ENCODE measurements around the gene RAD51AP1.
A peak's percentile ranks its signal among the peaks of the same experiment; 100 is the strongest.

Gene RAD51AP1

GRCh38 chr12:4530982-4531586, 7.6 kb upstream of the RAD51AP1 start:
- TF ChIP-seq CTCF (conservative IDR thresholded peaks at IDR 0.05; ENCODE audit: low read depth, low read length), result no peak
- no peak overlapping the region for H3K4me3 ChIP-seq (ENCODE audit: low read depth, low read length)
- DNase-seq (ENCODE audit: low read depth), result no peak

DNA sequence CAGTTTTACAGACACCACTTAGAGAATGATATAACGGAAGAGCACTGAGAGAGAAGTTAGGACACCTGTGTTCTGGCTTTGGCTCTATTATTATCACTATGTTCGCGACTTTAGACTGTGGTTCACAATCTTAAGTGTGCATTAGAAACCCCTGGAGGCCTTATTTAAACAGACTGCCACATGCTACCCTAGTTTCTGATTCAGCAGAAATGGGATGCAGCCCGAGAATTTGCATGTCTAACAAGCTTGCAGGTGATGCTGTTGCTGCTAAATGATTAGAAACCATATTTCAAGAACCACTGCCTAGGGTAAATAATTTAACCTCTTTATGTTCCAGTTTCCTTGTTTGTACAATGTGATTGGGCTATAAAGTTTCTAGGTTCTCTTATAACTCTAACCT, 3.6 kb upstream of the RAD51AP1 start:
- no peak for TF ChIP-seq CTCF (conservative IDR thresholded peaks at IDR 0.05; ENCODE audit: low read depth, low read length)

DNA sequence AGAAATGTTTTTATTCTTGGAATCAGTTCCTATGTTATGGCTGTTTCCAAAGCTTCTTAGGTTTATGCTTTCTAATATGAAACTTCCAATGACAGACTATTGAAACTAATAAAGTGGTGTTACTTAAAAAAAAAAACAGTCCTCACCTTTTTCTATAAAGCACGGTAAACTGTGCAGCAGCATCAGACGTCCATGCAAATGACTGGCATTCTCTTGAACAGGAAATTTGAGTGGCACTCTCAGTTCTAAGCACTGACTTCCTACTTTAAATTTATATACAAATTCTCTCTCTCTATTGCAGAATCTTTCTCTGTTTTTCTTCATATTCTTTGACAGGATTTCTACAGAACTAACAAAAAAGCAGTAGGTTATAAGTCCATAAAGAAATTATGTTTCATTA, 2.8 kb upstream of the RAD51AP1 start:
- no peak for DNase-seq (ENCODE audit: low read depth)
- TF ChIP-seq CTCF (conservative IDR thresholded peaks at IDR 0.05; ENCODE audit: low read depth, low read length), result no peak
- H3K4me3 ChIP-seq (ENCODE audit: low read depth, low read length), result no peak overlapping the region

More for the DNA sequence above, 3.6 kb upstream of the RAD51AP1 start:
- no peak for DNase-seq (ENCODE audit: low read depth)
- H3K4me3 ChIP-seq (ENCODE audit: low read depth, low read length), result no peak overlapping the region

- no peak for DNase-seq (ENCODE audit: low read depth)
- peak overlapping the region; percentile 70 for H3K4me3 ChIP-seq (ENCODE audit: low read depth, low read length)
- no peak for TF ChIP-seq CTCF (conservative IDR thresholded peaks at IDR 0.05; ENCODE audit: low read depth, low read length)
Measured at GRCh38 chr12:4539167-4539870, 629 bp downstream of the RAD51AP1 start.

DNA sequence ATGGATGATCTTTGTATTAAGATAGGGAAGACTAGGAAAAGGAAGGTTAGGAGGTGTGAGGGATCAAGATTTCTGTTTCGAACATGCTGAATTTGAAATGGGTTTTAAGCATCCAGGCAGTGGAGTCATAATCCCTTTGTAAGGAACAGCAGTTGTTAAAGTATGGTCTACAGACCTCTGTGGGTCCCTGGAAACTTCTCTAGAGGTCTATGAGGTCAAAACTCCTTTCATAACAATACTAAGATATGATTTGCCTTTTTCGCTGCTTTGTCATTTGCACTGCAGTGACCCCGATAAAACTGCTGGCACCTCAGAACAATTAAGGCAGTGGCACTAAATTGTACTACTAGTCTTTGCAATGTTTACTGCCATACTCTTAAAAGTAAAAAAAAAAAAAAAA, 1.5 kb downstream of the RAD51AP1 start:
- DNase-seq (ENCODE audit: low read depth), result no peak
- no peak for TF ChIP-seq CTCF (conservative IDR thresholded peaks at IDR 0.05; ENCODE audit: low read depth, low read length)
- H3K4me3 ChIP-seq (ENCODE audit: low read depth, low read length), result no peak overlapping the region

DNA sequence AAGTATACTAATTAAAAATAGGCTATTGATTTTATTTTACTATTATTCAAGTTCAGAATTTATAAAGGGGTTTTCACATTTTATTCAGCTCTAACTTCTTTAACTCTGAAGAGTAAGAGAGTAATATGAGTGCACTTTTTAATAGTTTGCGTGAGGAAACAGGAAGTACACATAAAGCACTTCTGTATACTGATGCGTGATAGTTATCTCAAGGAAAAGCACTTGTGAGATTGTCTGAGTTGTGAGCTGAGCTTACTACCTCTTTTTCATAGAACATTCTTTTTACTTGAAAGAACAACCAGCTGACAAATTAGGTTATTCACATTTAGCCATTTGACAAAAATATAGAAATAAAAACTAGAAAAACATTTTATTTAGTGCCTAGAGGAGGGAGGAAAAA, 1.9 kb downstream of the RAD51AP1 start:
- no peak for DNase-seq (ENCODE audit: low read depth)
- no peak for TF ChIP-seq CTCF (conservative IDR thresholded peaks at IDR 0.05; ENCODE audit: low read depth, low read length)
- no peak overlapping the region for H3K4me3 ChIP-seq (ENCODE audit: low read depth, low read length)

- no peak for DNase-seq (ENCODE audit: low read depth)
- H3K4me3 ChIP-seq (ENCODE audit: low read depth, low read length), result no peak overlapping the region
- no peak for TF ChIP-seq CTCF (conservative IDR thresholded peaks at IDR 0.05; ENCODE audit: low read depth, low read length)
Measured at GRCh38 chr12:4545195-4545594, 6.5 kb downstream of the RAD51AP1 start.

All from choroid plexus epithelial cell (primary cell).